ENCODE measurements around the gene HDAC9. TPM values are rescaled to one million over a fixed set of nuclear protein-coding genes. Genes with fewer than 3 reads are reported as not detected.

Gene HDAC9
- total RNA-seq, 1 donor from 2014 or later = 52.7 TPM

DNA sequence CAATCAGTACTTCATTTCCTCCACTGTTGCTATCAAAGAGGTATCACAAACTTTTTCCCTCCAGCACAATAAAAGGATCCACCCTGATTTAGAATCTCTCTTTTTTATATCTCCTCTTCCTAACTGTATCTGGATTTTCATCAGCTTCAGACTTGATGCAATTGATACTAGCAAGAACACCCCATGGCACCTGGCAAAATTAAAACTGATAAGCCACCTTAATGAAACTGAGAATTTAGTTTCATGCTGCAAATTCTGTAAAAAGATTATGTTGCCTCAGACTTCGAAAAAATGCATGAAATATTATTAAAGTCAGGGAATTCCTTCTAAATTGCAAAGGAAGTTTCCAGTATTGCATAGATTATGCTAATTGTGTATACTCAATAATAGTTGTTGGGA lies 277.0 kb downstream of the HDAC9 start:
- Histone ChIP-seq H3K9ac (ENCODE audit: low read depth in 1 of 3, low read length in 3 of 3) (no peak overlapping the region), H3K4me3 (ENCODE audit: low read length in 3 of 3) (no peak overlapping the region), H3K27me3 (ENCODE audit: control insufficient read depth in 3 of 3, insufficient read depth in 3 of 3, low read length in 3 of 3) (no peaks in the 10 kb centered on the region), H3K9me3 (ENCODE audit: control insufficient read depth in 3 of 3, low read length in 3 of 3) (no peaks in the 10 kb centered on the region), H3K36me3 (ENCODE audit: control insufficient read depth in 3 of 3, insufficient read depth in 3 of 3, low read length in 3 of 3) (no peaks in the 10 kb centered on the region), H3K27ac (ENCODE audit: low read depth, low read length) (no peak overlapping the region), H3K4me1 (ENCODE audit: control insufficient read depth in 3 of 3, insufficient read depth in 3 of 3, low read length in 3 of 3) (no peaks in the 10 kb centered on the region)

DNA sequence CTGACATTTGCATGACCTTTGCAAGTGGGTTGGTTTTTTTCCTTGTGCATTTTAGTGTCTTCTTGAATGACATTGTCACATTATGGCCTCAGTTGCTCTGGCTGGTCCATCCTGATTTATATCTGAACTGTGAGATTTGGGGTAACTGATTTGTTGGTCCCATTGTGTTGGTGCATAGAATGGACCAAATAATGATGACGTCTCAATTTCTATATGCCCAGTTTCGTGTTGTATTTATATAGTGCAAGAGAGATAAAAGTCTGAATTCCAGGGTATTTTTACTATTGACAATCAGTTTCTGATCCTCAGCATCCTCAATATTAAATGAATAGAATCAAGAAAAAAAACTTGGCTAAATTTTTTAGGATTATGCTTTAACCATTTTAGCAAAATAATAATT lies 281.8 kb downstream of the HDAC9 start:
- Histone ChIP-seq H3K27ac (ENCODE audit: low read depth, low read length) (no peak overlapping the region), H3K27me3 (ENCODE audit: control insufficient read depth in 3 of 3, insufficient read depth in 3 of 3, low read length in 3 of 3) (no peaks in the 10 kb centered on the region), H3K4me3 (ENCODE audit: low read length in 3 of 3) (no peak overlapping the region), H3K9ac (ENCODE audit: low read depth in 1 of 3, low read length in 3 of 3) (no peak overlapping the region), H3K4me1 (ENCODE audit: control insufficient read depth in 3 of 3, insufficient read depth in 3 of 3, low read length in 3 of 3) (no peaks in the 10 kb centered on the region), H3K9me3 (ENCODE audit: control insufficient read depth in 3 of 3, low read length in 3 of 3) (no peaks in the 10 kb centered on the region), H3K36me3 (ENCODE audit: control insufficient read depth in 3 of 3, insufficient read depth in 3 of 3, low read length in 3 of 3) (no peaks in the 10 kb centered on the region)

DNA sequence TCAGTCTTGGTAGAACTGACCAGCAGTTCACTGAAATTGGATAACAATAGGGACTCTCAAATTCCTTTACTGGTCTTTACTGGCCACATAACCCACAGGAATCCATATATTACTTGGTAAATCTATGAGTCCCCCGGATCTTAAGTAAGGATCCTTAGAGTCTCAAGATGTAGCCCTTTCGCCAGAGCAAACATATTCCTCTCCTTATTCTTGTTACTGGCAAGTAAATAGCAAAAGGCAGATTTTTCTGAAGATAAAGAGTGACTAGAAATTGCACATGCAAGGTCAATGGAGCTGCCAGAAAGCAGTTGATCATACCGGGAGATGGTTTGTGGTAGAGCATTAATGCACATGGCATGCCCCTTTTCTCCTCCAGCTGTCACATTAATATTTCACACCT lies 283.0 kb downstream of the HDAC9 start:
- no peaks in the 10 kb centered on the region for H3K36me3 ChIP-seq (ENCODE audit: control insufficient read depth in 3 of 3, insufficient read depth in 3 of 3, low read length in 3 of 3)
- H3K27me3 ChIP-seq (ENCODE audit: control insufficient read depth in 3 of 3, insufficient read depth in 3 of 3, low read length in 3 of 3) = no peaks in the 10 kb centered on the region
- H3K9ac ChIP-seq (ENCODE audit: low read depth in 1 of 3, low read length in 3 of 3) = no peak overlapping the region
- H3K4me1 ChIP-seq (ENCODE audit: control insufficient read depth in 3 of 3, insufficient read depth in 3 of 3, low read length in 3 of 3) = no peaks in the 10 kb centered on the region
- H3K27ac ChIP-seq (ENCODE audit: low read depth, low read length) = no peak overlapping the region
- no peak overlapping the region for H3K4me3 ChIP-seq (ENCODE audit: low read length in 3 of 3)
- H3K9me3 ChIP-seq (ENCODE audit: control insufficient read depth in 3 of 3, low read length in 3 of 3) = no peaks in the 10 kb centered on the region

DNA sequence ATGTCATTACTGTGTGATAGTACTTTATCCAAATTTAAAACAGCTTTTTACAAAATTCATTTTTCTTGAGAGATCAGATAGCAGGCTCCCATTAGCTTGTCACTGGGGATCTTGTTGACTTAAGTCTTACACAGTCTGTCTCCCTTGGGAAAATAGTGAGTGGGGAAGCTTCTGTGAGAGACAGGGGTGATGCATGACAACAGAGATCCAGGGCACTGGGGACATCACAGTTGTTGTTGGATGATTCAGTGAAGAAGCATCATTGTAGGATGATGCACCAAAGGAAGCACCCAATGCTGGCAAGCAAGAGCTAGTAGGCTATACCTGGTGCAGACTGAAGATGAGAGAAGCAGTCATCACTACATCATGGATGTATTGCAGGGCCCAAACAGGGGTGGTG lies 284.7 kb downstream of the HDAC9 start:
- Histone ChIP-seq H3K27me3 (ENCODE audit: control insufficient read depth in 3 of 3, insufficient read depth in 3 of 3, low read length in 3 of 3) (no peaks in the 10 kb centered on the region), H3K36me3 (ENCODE audit: control insufficient read depth in 3 of 3, insufficient read depth in 3 of 3, low read length in 3 of 3) (no peaks in the 10 kb centered on the region), H3K9ac (ENCODE audit: low read depth in 1 of 3, low read length in 3 of 3) (no peak overlapping the region), H3K4me3 (ENCODE audit: low read length in 3 of 3) (no peak overlapping the region), H3K4me1 (ENCODE audit: control insufficient read depth in 3 of 3, insufficient read depth in 3 of 3, low read length in 3 of 3) (no peaks in the 10 kb centered on the region), H3K9me3 (ENCODE audit: control insufficient read depth in 3 of 3, low read length in 3 of 3) (no peaks in the 10 kb centered on the region), H3K27ac (ENCODE audit: low read depth, low read length) (no peak overlapping the region)

DNA sequence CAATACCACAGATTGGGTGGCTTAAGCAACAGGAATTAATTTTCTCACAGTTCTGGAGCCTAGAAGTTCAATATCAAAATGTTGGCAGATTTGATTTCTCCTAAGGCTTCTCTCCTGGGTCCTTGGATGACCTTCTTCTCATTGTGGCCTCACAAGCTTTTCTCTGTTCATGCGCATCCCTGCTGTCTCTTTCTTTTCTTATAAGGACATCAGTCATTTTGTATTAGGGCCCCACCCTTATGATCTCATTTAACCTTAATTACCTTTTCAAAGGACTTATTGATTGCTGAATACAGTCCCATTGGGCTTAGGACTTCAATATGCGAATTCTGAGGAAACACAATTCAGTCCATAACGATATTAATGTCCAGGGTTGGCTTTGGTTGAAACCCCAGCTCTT lies 285.4 kb downstream of the HDAC9 start:
- H3K27ac ChIP-seq (ENCODE audit: low read depth, low read length) = no peak overlapping the region
- H3K4me3 ChIP-seq (ENCODE audit: low read length in 3 of 3) = no peak overlapping the region
- H3K4me1 ChIP-seq (ENCODE audit: control insufficient read depth in 3 of 3, insufficient read depth in 3 of 3, low read length in 3 of 3) = no peaks in the 10 kb centered on the region
- no peaks in the 10 kb centered on the region for H3K36me3 ChIP-seq (ENCODE audit: control insufficient read depth in 3 of 3, insufficient read depth in 3 of 3, low read length in 3 of 3)
- no peaks in the 10 kb centered on the region for H3K27me3 ChIP-seq (ENCODE audit: control insufficient read depth in 3 of 3, insufficient read depth in 3 of 3, low read length in 3 of 3)
- no peak overlapping the region for H3K9ac ChIP-seq (ENCODE audit: low read depth in 1 of 3, low read length in 3 of 3)
- H3K9me3 ChIP-seq (ENCODE audit: control insufficient read depth in 3 of 3, low read length in 3 of 3) = no peaks in the 10 kb centered on the region

DNA sequence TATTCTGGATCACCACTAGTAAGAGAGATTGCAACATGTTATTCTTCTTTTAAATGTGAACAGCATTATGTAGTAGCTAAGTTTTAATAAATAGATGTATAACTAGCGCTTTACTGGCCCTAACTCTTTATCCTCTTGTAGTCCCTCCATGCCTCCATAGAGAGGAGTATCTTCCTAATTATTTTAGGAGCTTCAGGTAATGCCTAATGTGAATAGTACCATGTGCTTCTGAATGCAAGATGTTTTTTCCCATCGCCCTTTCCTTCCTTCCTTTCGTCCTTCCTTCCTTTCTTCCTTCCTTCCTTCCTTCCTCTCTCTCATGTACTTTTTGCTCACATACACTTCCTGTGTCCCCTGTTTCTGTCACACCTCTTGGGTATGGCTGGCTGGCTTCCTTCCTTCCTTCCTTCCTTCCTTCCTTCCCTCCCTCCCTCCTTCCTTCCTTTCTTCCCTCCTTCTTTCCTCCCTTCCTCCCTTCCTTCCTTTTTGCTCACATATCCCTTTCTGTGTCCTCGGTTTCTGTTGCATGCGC lies 290.7 kb downstream of the HDAC9 start:
- Histone ChIP-seq H3K36me3 (ENCODE audit: control insufficient read depth in 3 of 3, insufficient read depth in 3 of 3, low read length in 3 of 3) (no peaks in the 10 kb centered on the region), H3K9ac (ENCODE audit: low read depth in 1 of 3, low read length in 3 of 3) (no peak overlapping the region), H3K4me3 (ENCODE audit: low read length in 3 of 3) (no peak overlapping the region), H3K9me3 (ENCODE audit: control insufficient read depth in 3 of 3, low read length in 3 of 3) (no peaks in the 10 kb centered on the region), H3K4me1 (ENCODE audit: control insufficient read depth in 3 of 3, insufficient read depth in 3 of 3, low read length in 3 of 3) (no peaks in the 10 kb centered on the region), H3K27me3 (ENCODE audit: control insufficient read depth in 3 of 3, insufficient read depth in 3 of 3, low read length in 3 of 3) (no peaks in the 10 kb centered on the region), H3K27ac (ENCODE audit: low read depth, low read length) (no peak overlapping the region)

DNA sequence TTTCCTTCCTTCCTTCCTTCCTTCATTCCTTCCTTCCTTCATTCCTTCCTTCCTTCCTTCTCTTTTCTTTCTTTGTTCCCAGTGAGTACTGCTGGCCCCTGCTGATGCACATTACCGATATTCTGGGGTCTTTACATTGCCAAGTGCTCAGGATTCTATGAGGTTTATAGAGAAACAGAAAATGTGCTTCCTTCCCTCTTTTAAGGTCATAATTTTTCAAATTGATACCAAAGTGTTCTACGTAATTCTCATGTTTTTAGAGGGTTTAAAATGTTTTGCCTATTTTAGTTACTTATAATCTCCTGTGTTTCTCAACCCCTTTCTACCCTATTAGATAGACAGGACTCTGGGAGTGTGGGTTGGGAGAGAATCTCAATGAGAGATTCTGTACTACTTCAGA lies 291.2 kb downstream of the HDAC9 start:
- no peaks in the 10 kb centered on the region for H3K36me3 ChIP-seq (ENCODE audit: control insufficient read depth in 3 of 3, insufficient read depth in 3 of 3, low read length in 3 of 3)
- no peaks in the 10 kb centered on the region for H3K4me1 ChIP-seq (ENCODE audit: control insufficient read depth in 3 of 3, insufficient read depth in 3 of 3, low read length in 3 of 3)
- no peak overlapping the region for H3K9ac ChIP-seq (ENCODE audit: low read depth in 1 of 3, low read length in 3 of 3)
- no peak overlapping the region for H3K27ac ChIP-seq (ENCODE audit: low read depth, low read length)
- H3K9me3 ChIP-seq (ENCODE audit: control insufficient read depth in 3 of 3, low read length in 3 of 3) = no peaks in the 10 kb centered on the region
- H3K4me3 ChIP-seq (ENCODE audit: low read length in 3 of 3) = no peak overlapping the region
- no peaks in the 10 kb centered on the region for H3K27me3 ChIP-seq (ENCODE audit: control insufficient read depth in 3 of 3, insufficient read depth in 3 of 3, low read length in 3 of 3)

DNA sequence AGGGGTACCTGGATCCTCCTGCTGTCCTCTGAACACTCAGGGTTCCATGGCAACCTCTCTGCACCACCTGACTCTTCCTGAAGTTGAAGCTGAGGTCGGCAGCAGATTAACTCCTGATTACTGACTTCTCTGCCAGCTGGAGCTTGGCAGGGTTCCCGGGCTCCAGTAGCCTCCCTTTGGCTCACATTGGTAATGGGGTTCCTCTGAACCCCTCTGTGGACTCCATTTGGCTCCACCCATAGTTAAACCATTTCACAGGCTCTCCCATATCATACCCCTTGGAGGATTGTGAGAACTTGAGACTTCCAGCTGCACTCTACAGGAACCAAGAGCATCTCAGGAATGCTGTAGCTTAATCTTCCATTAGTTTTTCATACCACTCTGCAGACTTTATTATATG lies 292.5 kb downstream of the HDAC9 start:
- H3K36me3 ChIP-seq (ENCODE audit: control insufficient read depth in 3 of 3, insufficient read depth in 3 of 3, low read length in 3 of 3) = no peaks in the 10 kb centered on the region
- H3K4me1 ChIP-seq (ENCODE audit: control insufficient read depth in 3 of 3, insufficient read depth in 3 of 3, low read length in 3 of 3) = no peaks in the 10 kb centered on the region
- H3K9ac ChIP-seq (ENCODE audit: low read depth in 1 of 3, low read length in 3 of 3) = no peak overlapping the region
- no peak overlapping the region for H3K4me3 ChIP-seq (ENCODE audit: low read length in 3 of 3)
- no peak overlapping the region for H3K27ac ChIP-seq (ENCODE audit: low read depth, low read length)
- H3K27me3 ChIP-seq (ENCODE audit: control insufficient read depth in 3 of 3, insufficient read depth in 3 of 3, low read length in 3 of 3) = no peaks in the 10 kb centered on the region
- H3K9me3 ChIP-seq (ENCODE audit: control insufficient read depth in 3 of 3, low read length in 3 of 3) = no peaks in the 10 kb centered on the region

DNA sequence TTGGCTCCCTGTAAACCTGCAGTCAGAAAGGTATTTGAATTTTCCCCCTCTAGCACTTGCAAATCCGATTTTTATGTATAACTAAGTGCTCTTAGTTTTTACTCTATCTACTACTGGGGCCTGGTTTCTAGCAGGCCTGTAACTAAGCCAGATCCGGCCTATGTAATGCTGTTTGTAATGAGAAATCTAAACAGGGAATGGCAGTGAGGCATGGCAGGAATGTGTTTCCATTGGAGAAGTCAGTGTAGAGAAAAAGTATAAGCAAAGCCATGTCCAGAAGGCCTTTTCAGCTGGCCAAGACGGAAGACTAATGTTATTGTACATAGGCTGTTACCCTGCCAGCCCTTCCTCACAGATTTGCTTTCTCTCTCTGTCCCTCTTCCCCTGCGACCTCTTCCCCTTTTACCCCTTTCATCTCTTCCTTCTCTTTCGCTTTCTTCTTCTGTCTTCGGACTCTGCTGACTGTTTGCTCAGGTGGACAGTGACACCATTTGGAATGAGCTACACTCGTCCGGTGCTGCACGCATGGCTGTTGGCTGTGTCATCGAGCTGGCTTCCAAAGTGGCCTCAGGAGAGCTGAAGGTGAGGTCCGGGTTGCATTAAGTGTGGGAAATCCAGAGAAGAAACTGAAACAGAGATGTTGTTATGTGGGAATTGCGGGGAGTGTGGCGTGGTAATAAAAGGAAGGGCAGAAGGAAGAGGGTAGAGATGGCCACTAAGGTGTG lies 297.5 kb downstream of the HDAC9 start:
- no peaks in the 10 kb centered on the region for H3K4me1 ChIP-seq (ENCODE audit: control insufficient read depth in 3 of 3, insufficient read depth in 3 of 3, low read length in 3 of 3)
- H3K27ac ChIP-seq (ENCODE audit: low read depth, low read length) = no peak overlapping the region
- H3K4me3 ChIP-seq (ENCODE audit: low read length in 3 of 3) = no peak overlapping the region
- H3K9ac ChIP-seq (ENCODE audit: low read depth in 1 of 3, low read length in 3 of 3) = no peak overlapping the region
- H3K36me3 ChIP-seq (ENCODE audit: control insufficient read depth in 3 of 3, insufficient read depth in 3 of 3, low read length in 3 of 3) = no peaks in the 10 kb centered on the region
- H3K27me3 ChIP-seq (ENCODE audit: control insufficient read depth in 3 of 3, insufficient read depth in 3 of 3, low read length in 3 of 3) = no peaks in the 10 kb centered on the region
- H3K9me3 ChIP-seq (ENCODE audit: control insufficient read depth in 3 of 3, low read length in 3 of 3) = no peaks in the 10 kb centered on the region

DNA sequence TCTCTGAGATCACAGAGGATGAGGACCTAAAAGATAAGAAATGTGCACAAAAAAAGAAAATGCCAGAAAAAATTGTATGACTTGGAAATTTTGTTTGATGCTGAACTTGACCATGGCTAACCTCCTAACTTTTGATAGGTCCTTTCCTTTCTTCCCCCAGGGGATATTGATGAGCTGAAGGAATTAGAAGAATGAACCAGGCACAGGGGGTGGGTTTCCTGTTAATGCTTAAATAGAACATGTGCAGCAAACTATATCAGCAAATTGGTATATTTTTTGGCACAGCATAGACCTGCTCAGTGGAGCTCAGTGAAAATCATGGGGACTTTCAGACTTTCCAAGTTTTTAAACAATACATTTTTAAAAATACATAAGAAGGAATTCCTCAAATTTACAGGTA lies 300.7 kb downstream of the HDAC9 start:
- Histone ChIP-seq H3K27ac (ENCODE audit: low read depth, low read length) (no peak overlapping the region), H3K9ac (ENCODE audit: low read depth in 1 of 3, low read length in 3 of 3) (no peak overlapping the region), H3K27me3 (ENCODE audit: control insufficient read depth in 3 of 3, insufficient read depth in 3 of 3, low read length in 3 of 3) (no peaks in the 10 kb centered on the region), H3K36me3 (ENCODE audit: control insufficient read depth in 3 of 3, insufficient read depth in 3 of 3, low read length in 3 of 3) (no peaks in the 10 kb centered on the region), H3K4me3 (ENCODE audit: low read length in 3 of 3) (no peak overlapping the region), H3K4me1 (ENCODE audit: control insufficient read depth in 3 of 3, insufficient read depth in 3 of 3, low read length in 3 of 3) (no peaks in the 10 kb centered on the region), H3K9me3 (ENCODE audit: control insufficient read depth in 3 of 3, low read length in 3 of 3) (no peaks in the 10 kb centered on the region)

Measured in skeletal muscle tissue (tissue), 4 donors.